ENCODE measurements around the gene ZFHX3.

ZFHX3 gene

GRCh38 chr16:73017321-73017720, 30.6 kb downstream of the ZFHX3 start:
- Histone ChIP-seq H3K9me3 (no peaks in the 10 kb centered on the region), H3K27me3 (no peaks in the 10 kb centered on the region), H3K4me3 (ENCODE audit: low read depth, low read length) (no peak overlapping the region), H3K4me1 (peaks cover 23% of the 10 kb centered on the region), H3K36me3 (no peaks in the 10 kb centered on the region)
- DNase-seq, result no peak
- TF ChIP-seq, protein P1, sequence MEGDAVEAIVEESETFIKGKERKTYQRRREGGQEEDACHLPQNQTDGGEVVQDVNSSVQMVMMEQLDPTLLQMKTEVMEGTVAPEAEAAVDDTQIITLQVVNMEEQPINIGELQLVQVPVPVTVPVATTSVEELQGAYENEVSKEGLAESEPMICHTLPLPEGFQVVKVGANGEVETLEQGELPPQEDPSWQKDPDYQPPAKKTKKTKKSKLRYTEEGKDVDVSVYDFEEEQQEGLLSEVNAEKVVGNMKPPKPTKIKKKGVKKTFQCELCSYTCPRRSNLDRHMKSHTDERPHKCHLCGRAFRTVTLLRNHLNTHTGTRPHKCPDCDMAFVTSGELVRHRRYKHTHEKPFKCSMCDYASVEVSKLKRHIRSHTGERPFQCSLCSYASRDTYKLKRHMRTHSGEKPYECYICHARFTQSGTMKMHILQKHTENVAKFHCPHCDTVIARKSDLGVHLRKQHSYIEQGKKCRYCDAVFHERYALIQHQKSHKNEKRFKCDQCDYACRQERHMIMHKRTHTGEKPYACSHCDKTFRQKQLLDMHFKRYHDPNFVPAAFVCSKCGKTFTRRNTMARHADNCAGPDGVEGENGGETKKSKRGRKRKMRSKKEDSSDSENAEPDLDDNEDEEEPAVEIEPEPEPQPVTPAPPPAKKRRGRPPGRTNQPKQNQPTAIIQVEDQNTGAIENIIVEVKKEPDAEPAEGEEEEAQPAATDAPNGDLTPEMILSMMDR (IDR thresholded peaks at IDR 0.05; ENCODE audit: low read depth, low read length), result no peak

GRCh38 chr16:73016488-73016830, 31.5 kb downstream of the ZFHX3 start:
- Histone ChIP-seq H3K4me3 (ENCODE audit: low read depth, low read length) (no peak overlapping the region), H3K9me3 (no peaks in the 10 kb centered on the region), H3K4me1 (peaks cover 20% of the 10 kb centered on the region), H3K27me3 (no peaks in the 10 kb centered on the region), H3K36me3 (no peaks in the 10 kb centered on the region)
- TF ChIP-seq, protein P1 (IDR thresholded peaks at IDR 0.05; ENCODE audit: low read depth, low read length), result no peak
- DNase-seq, result no peak

DNA sequence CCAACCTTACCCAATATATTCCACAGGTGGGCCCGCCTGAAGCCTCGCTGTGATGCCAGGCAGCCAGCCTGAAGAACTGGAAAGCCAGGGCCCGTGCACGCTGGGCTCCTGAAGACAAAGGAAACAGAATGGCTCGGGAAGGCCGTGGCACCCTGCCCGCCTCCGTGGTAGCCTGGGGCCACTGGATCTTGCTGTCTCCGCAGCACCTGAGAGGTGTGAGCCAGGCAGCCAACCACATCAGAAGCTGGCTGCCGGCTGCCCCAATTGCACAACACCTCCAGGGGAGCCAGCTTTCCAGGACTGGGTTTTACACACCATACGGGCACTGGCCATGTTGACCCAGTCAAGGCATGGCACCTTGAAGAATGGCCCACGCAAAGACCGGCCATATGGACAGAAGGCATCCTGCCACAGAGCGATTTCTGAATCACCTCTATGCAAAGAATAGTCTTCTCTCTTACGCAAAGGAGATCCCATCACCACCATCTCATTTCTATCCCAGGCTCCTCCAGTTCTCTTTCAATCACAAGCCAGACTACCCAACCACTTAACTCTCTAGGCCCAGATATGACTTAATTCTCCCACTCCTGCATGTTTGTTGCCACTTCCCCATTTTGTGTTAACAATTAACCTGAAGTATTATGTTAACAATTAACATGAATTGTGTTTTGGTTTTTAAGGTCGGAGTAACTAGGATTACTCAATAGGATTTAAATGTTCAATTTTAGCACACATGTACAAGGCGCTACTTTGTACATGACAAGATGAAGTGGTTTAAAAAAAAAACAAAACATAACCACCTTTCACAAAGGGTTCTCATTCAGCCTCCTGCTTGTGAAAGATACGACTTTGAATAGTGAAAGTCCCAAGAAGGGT, 32.1 kb downstream of the ZFHX3 start:
- Histone ChIP-seq H3K4me1 (peaks cover 18% of the 10 kb centered on the region), H3K9me3 (no peaks in the 10 kb centered on the region), H3K27me3 (no peaks in the 10 kb centered on the region), H3K4me3 (ENCODE audit: low read depth, low read length) (no peak overlapping the region), H3K36me3 (no peaks in the 10 kb centered on the region)
- DNase-seq, result no peak
- TF ChIP-seq, protein P1 (IDR thresholded peaks at IDR 0.05; ENCODE audit: low read depth, low read length), result no peak

DNA sequence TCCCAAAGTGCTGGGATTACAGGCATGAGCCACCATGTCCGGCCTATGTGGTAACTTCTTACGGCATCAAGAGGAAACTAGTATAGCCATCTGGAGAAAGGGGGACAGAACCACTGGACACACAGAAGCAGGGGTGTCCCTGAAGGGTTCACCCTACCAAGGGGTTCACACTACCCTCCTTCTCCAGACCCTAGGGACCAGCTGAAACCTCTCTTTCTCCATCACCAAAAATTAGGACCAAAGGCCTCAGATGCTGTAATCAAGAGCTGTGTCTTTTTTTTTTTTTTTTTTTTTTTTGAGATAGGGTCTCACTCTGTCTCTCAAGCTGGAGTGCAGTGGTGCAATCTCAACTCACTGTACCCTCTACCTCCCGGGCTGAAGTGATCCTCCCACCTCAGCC, 33.2 kb downstream of the ZFHX3 start:
- no peaks in the 10 kb centered on the region for H3K27me3 ChIP-seq
- TF ChIP-seq, protein P1 (IDR thresholded peaks at IDR 0.05; ENCODE audit: low read depth, low read length), result no peak
- no peak overlapping the region for H3K4me3 ChIP-seq (ENCODE audit: low read depth, low read length)
- DNase-seq, result no peak
- H3K9me3 ChIP-seq, result no peaks in the 10 kb centered on the region
- H3K4me1 ChIP-seq, result peaks cover 7% of the 10 kb centered on the region
- no peaks in the 10 kb centered on the region for H3K36me3 ChIP-seq

- Histone ChIP-seq H3K27me3 (no peaks in the 10 kb centered on the region), H3K9me3 (no peaks in the 10 kb centered on the region), H3K4me3 (ENCODE audit: low read depth, low read length) (no peak overlapping the region), H3K4me1 (peaks cover 2% of the 10 kb centered on the region; the same call in 1 of the 2 replicates), H3K36me3 (no peaks in the 10 kb centered on the region)
- no peak for DNase-seq
- TF ChIP-seq, protein P1 (IDR thresholded peaks at IDR 0.05; ENCODE audit: low read depth, low read length), result no peak
These were observed 34.0 kb downstream of the ZFHX3 start for GRCh38 chr16:73013974-73014373.

- no peak for DNase-seq
- Histone ChIP-seq H3K4me1 (peaks cover 2% of the 10 kb centered on the region; the same call in 1 of the 2 replicates), H3K27me3 (no peaks in the 10 kb centered on the region), H3K4me3 (ENCODE audit: low read depth, low read length) (no peak overlapping the region), H3K9me3 (no peaks in the 10 kb centered on the region), H3K36me3 (no peaks in the 10 kb centered on the region)
- TF ChIP-seq, protein P1 (IDR thresholded peaks at IDR 0.05; ENCODE audit: low read depth, low read length), result no peak
These were observed 35.6 kb downstream of the ZFHX3 start for GRCh38 chr16:73012341-73012740.

All from BE2C (cell line).